Neuronal stem cell (in vitro differentiated cells): ENCODE results near the gene TADA3.

ENCODE experiments used
- DNase-seq: peaks from one replicate; pipeline ENCODE4 v3.0.0-alpha.2; 2013; ENCODE audit warnings: low spot score
- H2AFZ ChIP-seq: one replicate; pipeline ENCODE4 v1.6.1; 2013; ENCODE audit warnings: mild to moderate bottlenecking, low read length, inconsistent platforms
- H2AK5ac ChIP-seq: 2 replicates; pipeline ENCODE4 v1.6.1; 2013; ENCODE audit warnings: low read depth, mild to moderate bottlenecking, inconsistent platforms, low read length, moderate library complexity, mixed read lengths
- H2BK120ac ChIP-seq: 2 replicates; pipeline ENCODE4 v1.6.1; 2013; ENCODE audit warnings: low read depth, mild to moderate bottlenecking, inconsistent platforms, low read length, moderate library complexity, mixed read lengths
- H2BK12ac ChIP-seq: one replicate; pipeline ENCODE4 v1.6.1; 2013; ENCODE audit warnings: low read length, inconsistent platforms
- H2BK15ac ChIP-seq: 2 replicates; pipeline ENCODE4 v1.6.1; 2013; ENCODE audit warnings: mild to moderate bottlenecking, low read length, inconsistent platforms, mixed read lengths
- H2BK5ac ChIP-seq: one replicate; pipeline ENCODE4 v1.6.1; 2013; ENCODE audit warnings: inconsistent platforms, mild to moderate bottlenecking, low read length, moderate library complexity
- H3K14ac ChIP-seq: one replicate; pipeline ENCODE4 v1.6.1; 2013; ENCODE audit warnings: low read length, inconsistent platforms
- H3K18ac ChIP-seq: 2 replicates; pipeline ENCODE4 v1.6.1; 2013; ENCODE audit warnings: low read length, inconsistent platforms
- H3K23ac ChIP-seq: 2 replicates; pipeline ENCODE4 v1.6.1; 2013; ENCODE audit warnings: low read depth, mild to moderate bottlenecking, mixed read lengths, low read length, inconsistent platforms; ENCODE audit not compliant: poor library complexity
- H3K27ac ChIP-seq: replicated peaks from 3 replicates; pipeline ENCODE4 v1.5.1; 2013; ENCODE audit warnings: low read length, inconsistent platforms
- H3K27me3 ChIP-seq, 3 experiments: 2 replicates each; pipeline ENCODE4 v1.6.1; 2013; ENCODE audit warnings: low read length in 3 of 3, mild to moderate bottlenecking in 2 of 3, inconsistent platforms in 1 of 3, low read depth in 1 of 3, mixed read lengths in 1 of 3, moderate library complexity in 1 of 3; ENCODE audit not compliant: control insufficient read depth in 3 of 3, insufficient read depth in 3 of 3
- H3K36me3 ChIP-seq, 2 donors: replicated peaks in 1 of 2; 2 replicates each; pipeline ENCODE4 v1.6.1; 2013; ENCODE audit warnings: low read length in 2 of 2; ENCODE audit not compliant: control insufficient read depth in 2 of 2, insufficient read depth in 2 of 2
- H3K4ac ChIP-seq: 2 replicates; pipeline ENCODE4 v1.6.1; 2013; ENCODE audit warnings: inconsistent platforms, mild to moderate bottlenecking, low read length, moderate library complexity
- H3K4me1 ChIP-seq, 2 donors: 1 replicate in 1 of 2; 2 replicates in 1 of 2; pipeline ENCODE4 v1.6.1; 2013; ENCODE audit warnings: low read length in 2 of 2, low read depth in 1 of 2; ENCODE audit not compliant: control insufficient read depth in 2 of 2, insufficient read depth in 1 of 2
- H3K4me2 ChIP-seq: one replicate; pipeline ENCODE4 v1.6.1; 2013; ENCODE audit warnings: mild to moderate bottlenecking, low read length, inconsistent platforms; ENCODE audit not compliant: insufficient read depth, poor library complexity, severe bottlenecking
- H3K4me3 ChIP-seq, 2 donors: 2 replicates each; pipeline ENCODE4 v1.5.1; 2013; ENCODE audit warnings: low read length in 2 of 2, mild to moderate bottlenecking in 2 of 2, inconsistent platforms in 1 of 2, moderate library complexity in 1 of 2
- H3K79me1 ChIP-seq: one replicate; pipeline ENCODE4 v1.6.1; 2013; ENCODE audit warnings: low read depth, mild to moderate bottlenecking, inconsistent platforms, low read length, moderate library complexity
- H3K9ac ChIP-seq: one replicate; pipeline ENCODE4 v1.6.1; 2013; ENCODE audit warnings: mild to moderate bottlenecking, low read depth, low read length, inconsistent platforms; ENCODE audit not compliant: poor library complexity
- H3K9me3 ChIP-seq, 2 donors: replicated peaks in 1 of 2; 2 replicates each; pipeline versions ENCODE3 to v1.6.1; 2013; ENCODE audit warnings: low read length in 2 of 2, mild to moderate bottlenecking in 2 of 2, inconsistent platforms in 1 of 2, low read depth in 1 of 2, mixed read lengths in 1 of 2, moderate library complexity in 1 of 2; ENCODE audit not compliant: control insufficient read depth in 2 of 2, insufficient read depth in 1 of 2
- H4K8ac ChIP-seq: one replicate; pipeline ENCODE4 v1.6.1; 2013; ENCODE audit warnings: low read depth, mild to moderate bottlenecking, inconsistent platforms, low read length, moderate library complexity
- H4K91ac ChIP-seq: one replicate; pipeline ENCODE4 v1.6.1; 2013; ENCODE audit warnings: low read length, low read depth, mild to moderate bottlenecking, inconsistent platforms; ENCODE audit not compliant: poor library complexity
- WGBS, 2 donors: extraction: QIAGEN DNeasy Blood & Tissue Kit; methylation state at CpG; one replicate each; pipeline ENCODE4 v1.1.7; 2013; ENCODE audit warnings: missing lambda C conversion rate in 2 of 2, mixed read lengths in 1 of 2; ENCODE audit not compliant: insufficient read length in 2 of 2, insufficient replicate concordance in 1 of 2; ENCODE audit errors: extremely low coverage in 2 of 2; 5-methylcytosine and 5-hydroxymethylcytosine counted together

The TADA3 gene

GRCh38 chr3:9742560-9742959 lies 49.7 kb downstream of the TADA3 start:
- peaks cover 86 to 100% of the 10 kb centered on the region in 2 donors for H3K36me3 ChIP-seq

DNA sequence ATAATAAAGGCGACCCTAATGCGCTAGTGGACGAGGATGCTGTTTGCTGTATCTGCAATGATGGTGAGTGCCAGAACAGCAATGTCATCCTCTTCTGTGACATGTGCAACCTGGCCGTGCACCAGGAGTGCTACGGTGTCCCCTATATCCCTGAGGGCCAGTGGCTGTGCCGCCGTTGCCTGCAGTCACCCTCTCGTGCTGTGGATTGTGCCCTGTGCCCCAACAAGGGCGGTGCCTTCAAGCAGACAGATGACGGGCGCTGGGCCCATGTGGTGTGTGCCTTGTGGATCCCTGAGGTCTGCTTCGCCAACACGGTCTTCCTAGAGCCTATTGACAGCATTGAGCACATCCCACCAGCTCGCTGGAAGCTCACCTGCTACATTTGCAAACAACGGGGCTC lies 53.1 kb downstream of the TADA3 start:
- H2AFZ ChIP-seq, result no peak overlapping the region
- no peak overlapping the region for H3K4me2 ChIP-seq
- no peak overlapping the region for H4K91ac ChIP-seq
- H2AK5ac ChIP-seq, result no peak overlapping the region
- no peak overlapping the region for H3K18ac ChIP-seq
- no peaks in the 10 kb centered on the region for H3K9me3 ChIP-seq
- no peak overlapping the region for H4K8ac ChIP-seq
- H3K27me3 ChIP-seq, result no peaks in the 10 kb centered on the region
- H3K23ac ChIP-seq, result peak overlapping the region; percentile 6
- H3K4me3 ChIP-seq, result peak overlapping the region in 1 of 2 donors; percentile 32
- no peak overlapping the region for H2BK15ac ChIP-seq
- H3K14ac ChIP-seq, result no peak overlapping the region
- no peak overlapping the region for H3K4ac ChIP-seq
- no peak overlapping the region for H3K27ac ChIP-seq
- no peaks in the 10 kb centered on the region for H3K79me1 ChIP-seq
- H2BK5ac ChIP-seq, result no peak overlapping the region
- DNase-seq, result no peak
- whole genome bisulfite sequencing, 2 donors, result no CpG with 5 or more reads among the region's 15 CpGs
- no peak overlapping the region for H2BK120ac ChIP-seq
- H3K36me3 ChIP-seq, result peaks cover 74 to 99% of the 10 kb centered on the region in 2 donors
- no peak overlapping the region for H3K9ac ChIP-seq
- H3K4me1 ChIP-seq, result no peaks in the 10 kb centered on the region
- H2BK12ac ChIP-seq, result no peak overlapping the region

More at GRCh38 chr3:9742560-9742959, 49.7 kb downstream of the TADA3 start:
- H2BK12ac ChIP-seq, result no peak overlapping the region
- no peak overlapping the region for H4K8ac ChIP-seq
- H2BK15ac ChIP-seq, result no peak overlapping the region
- H3K9ac ChIP-seq, result no peak overlapping the region
- no peak overlapping the region for H4K91ac ChIP-seq
- H3K4me3 ChIP-seq, result no peak overlapping the region
- no peaks in the 10 kb centered on the region for H3K4me1 ChIP-seq
- H3K18ac ChIP-seq, result no peak overlapping the region
- DNase-seq, result no peak
- no peak overlapping the region for H3K23ac ChIP-seq
- no peak overlapping the region for H2AK5ac ChIP-seq
- H3K14ac ChIP-seq, result no peak overlapping the region
- no peak overlapping the region for H3K4ac ChIP-seq
- H3K27me3 ChIP-seq, result no peaks in the 10 kb centered on the region
- no peaks in the 10 kb centered on the region for H3K79me1 ChIP-seq
- no peak overlapping the region for H2BK120ac ChIP-seq
- no peak overlapping the region for H2BK5ac ChIP-seq
- H3K9me3 ChIP-seq, result no peaks in the 10 kb centered on the region
- no peak overlapping the region for H3K27ac ChIP-seq
- no peak overlapping the region for H3K4me2 ChIP-seq
- no peak overlapping the region for H2AFZ ChIP-seq
- WGBS, 2 donors, result no CpG with 5 or more reads among the region's 1 CpG

DNA sequence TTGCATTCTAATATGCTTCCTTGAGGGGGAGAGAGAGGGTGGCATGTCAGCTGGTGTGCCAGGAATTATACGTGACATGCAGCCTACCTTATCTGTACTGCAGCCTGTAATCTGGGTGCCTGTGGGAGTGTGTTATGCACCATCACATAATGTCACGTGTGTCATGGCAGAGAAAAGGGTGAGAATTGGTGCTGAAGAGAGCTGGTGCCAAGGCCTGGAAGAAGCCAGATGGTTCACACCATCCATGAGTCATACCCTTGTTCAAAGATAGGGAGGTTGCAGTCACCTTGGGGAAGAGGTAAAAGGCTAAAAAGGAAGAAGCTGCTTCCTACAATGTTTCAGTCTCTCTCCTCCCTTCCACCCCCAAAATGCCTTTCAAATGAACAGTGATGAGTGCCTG lies 55.4 kb downstream of the TADA3 start:
- no peak overlapping the region for H2BK120ac ChIP-seq
- no peak overlapping the region for H3K18ac ChIP-seq
- no peak overlapping the region for H3K9ac ChIP-seq
- H3K9me3 ChIP-seq, result no peaks in the 10 kb centered on the region
- no peak overlapping the region for H4K91ac ChIP-seq
- H3K23ac ChIP-seq, result no peak overlapping the region
- no peak overlapping the region for H2BK12ac ChIP-seq
- H3K79me1 ChIP-seq, result peaks cover 15% of the 10 kb centered on the region
- H3K4me1 ChIP-seq, result peaks cover 7 to 8% of the 10 kb centered on the region in 2 donors
- H3K27ac ChIP-seq, result no peak overlapping the region
- H3K4ac ChIP-seq, result no peak overlapping the region
- H2BK15ac ChIP-seq, result no peak overlapping the region
- no peak for DNase-seq
- peaks cover 59 to 88% of the 10 kb centered on the region in 2 donors for H3K36me3 ChIP-seq
- H2BK5ac ChIP-seq, result no peak overlapping the region
- no peak overlapping the region for H2AFZ ChIP-seq
- no peak overlapping the region for H2AK5ac ChIP-seq
- H4K8ac ChIP-seq, result no peak overlapping the region
- no peak overlapping the region for H3K4me2 ChIP-seq
- H3K4me3 ChIP-seq, result no peak overlapping the region
- no peak overlapping the region for H3K14ac ChIP-seq
- WGBS, 2 donors, result no CpG with 5 or more reads among the region's 2 CpGs
- no peaks in the 10 kb centered on the region for H3K27me3 ChIP-seq

GRCh38 chr3:9732740-9733115 lies 59.5 kb downstream of the TADA3 start:
- H3K23ac ChIP-seq, result peak overlapping the region; percentile 52
- no peaks in the 10 kb centered on the region for H3K9me3 ChIP-seq
- peak overlapping the region; percentile 95 for H3K4me2 ChIP-seq
- H3K9ac ChIP-seq, result peak overlapping the region; percentile 95
- no peak overlapping the region for H3K4ac ChIP-seq
- H3K36me3 ChIP-seq, result peaks cover 24 to 47% of the 10 kb centered on the region in 2 donors
- H2BK5ac ChIP-seq, result no peak overlapping the region
- H3K14ac ChIP-seq, result no peak overlapping the region
- no peak overlapping the region for H2AFZ ChIP-seq
- no peak overlapping the region for H2BK15ac ChIP-seq
- peaks cover 16% of the 10 kb centered on the region for H3K79me1 ChIP-seq
- no peak overlapping the region for H3K27ac ChIP-seq
- H2BK12ac ChIP-seq, result no peak overlapping the region
- peak overlapping the region; percentile 53 for H4K8ac ChIP-seq
- peaks cover 7 to 12% of the 10 kb centered on the region in 2 donors for H3K4me1 ChIP-seq
- H2BK120ac ChIP-seq, result no peak overlapping the region
- no peak overlapping the region for H4K91ac ChIP-seq
- WGBS, 2 donors, result no CpG with 5 or more reads among the region's 7 CpGs
- H2AK5ac ChIP-seq, result peak overlapping the region; percentile 70
- H3K18ac ChIP-seq, result peak overlapping the region; percentile 19
- H3K27me3 ChIP-seq, result no peaks in the 10 kb centered on the region
- H3K4me3 ChIP-seq, result peak overlapping the region; percentile 93 to 98
- DNase-seq, result no peak
